SU-DHL-6 (cell line): ENCODE data around the gene CACNA2D4.

Experiments
- H2AFZ ChIP-seq: fragments of 200-600 bp; sonication (generic); 2 replicates; pipeline ENCODE4 v1.6.1; 2014; ENCODE audit warnings: low read depth, mild to moderate bottlenecking, moderate library complexity, mixed read lengths, antibody characterized with exemption, low read length; ENCODE audit not compliant: severe bottlenecking
- H3F3A ChIP-seq: fragments of 200-600 bp; shearing (Covaris generic); 2 replicates; pipeline ENCODE4 v1.6.0; 2016; ENCODE audit warnings: antibody characterized with exemption, mild to moderate bottlenecking; ENCODE audit not compliant: insufficient read depth
- H3K27ac ChIP-seq: fragments of 200-600 bp; sonication (generic); 2 replicates; pipeline ENCODE4 v1.5.1; 2016; ENCODE audit warnings: low read depth, mild to moderate bottlenecking, low read length, moderate library complexity, mixed read lengths
- H3K27me3 ChIP-seq: fragments of 200-600 bp; sonication (generic), shearing (Covaris generic); 2 replicates; pipeline ENCODE4 v1.6.0; 2014; ENCODE audit warnings: mild to moderate bottlenecking, low read length
- H3K36me3 ChIP-seq: fragments of 200-600 bp; sonication (generic); 2 replicates; pipeline ENCODE4 v1.6.1; 2014; ENCODE audit warnings: mild to moderate bottlenecking, low read length, mixed read lengths
- H3K4me2 ChIP-seq: fragments of 300-600, 200-600 bp; shearing (Covaris generic), sonication (generic); 2 replicates; pipeline ENCODE4 v1.6.0; 2014; ENCODE audit warnings: low read length, low read depth, mild to moderate bottlenecking; ENCODE audit not compliant: poor library complexity, severe bottlenecking
- H3K4me3 ChIP-seq: fragments of 200-600 bp; sonication (generic); 2 replicates; pipeline ENCODE4 v1.5.1; 2014; ENCODE audit warnings: antibody characterized with exemption, low read length, mild to moderate bottlenecking, mixed read lengths; ENCODE audit not compliant: insufficient read depth, poor library complexity, severe bottlenecking
- H3K79me2 ChIP-seq: fragments of 200-600 bp; sonication (generic); 2 replicates; pipeline ENCODE4 v1.6.1; 2014; ENCODE audit warnings: mild to moderate bottlenecking, low read length, moderate library complexity; ENCODE audit not compliant: insufficient read depth
- H3K9ac ChIP-seq: fragments of 200-600 bp; sonication (generic); 2 replicates; pipeline ENCODE4 v1.7.0; 2014; ENCODE audit warnings: mild to moderate bottlenecking, low read length
- H3K9me2 ChIP-seq: fragments of 200-600 bp; sonication (generic); replicated peaks from 2 replicates; pipeline ENCODE4 v1.6.1; 2014; ENCODE audit warnings: low read length; ENCODE audit not compliant: insufficient read depth
- H3K9me3 ChIP-seq: fragments of 200-600 bp; sonication (generic); 2 replicates; pipeline ENCODE4 v1.6.1; 2014; ENCODE audit warnings: low read length, mixed read lengths; ENCODE audit not compliant: insufficient read depth
- H4K20me1 ChIP-seq: fragments of 200-600 bp; sonication (generic); 2 replicates; pipeline ENCODE4 v1.6.1; 2014; ENCODE audit warnings: low read depth, mild to moderate bottlenecking, antibody characterized with exemption, low read length, moderate library complexity, mixed read lengths
- CTCF ChIP-seq: fragments of 200-600 bp; sonication (generic); IDR thresholded peaks from one replicate; pipeline ENCODE4 v1.5.1; 2017; ENCODE audit warnings: antibody characterized with exemption, mild to moderate bottlenecking, low read length, moderate library complexity; ENCODE audit not compliant: insufficient read depth, poor library complexity, severe bottlenecking
- EZH2phosphoT487 ChIP-seq: fragments of 200-600 bp; sonication (generic), shearing (Covaris generic); conservative IDR thresholded peaks from 2 replicates; pipeline ENCODE4 v1.6.1; 2018; ENCODE audit warnings: mild to moderate bottlenecking, antibody characterized with exemption, low read length, moderate library complexity, mixed read lengths

The CACNA2D4 gene

GRCh38 chr12:1876086-1876485 is 42.4 kb downstream of the CACNA2D4 start:
- no peak overlapping the region for H3K4me3 ChIP-seq
- no peak overlapping the region for H3K4me2 ChIP-seq
- H2AFZ ChIP-seq, result no peak overlapping the region
- H3K9me2 ChIP-seq, result no peaks in the 10 kb centered on the region
- no peaks in the 10 kb centered on the region for H3F3A ChIP-seq
- TF ChIP-seq EZH2phosphoT487, result no peak
- no peak for TF ChIP-seq CTCF
- H3K27me3 ChIP-seq, result no peaks in the 10 kb centered on the region
- no peaks in the 10 kb centered on the region for H4K20me1 ChIP-seq
- H3K9me3 ChIP-seq, result no peaks in the 10 kb centered on the region
- no peak overlapping the region for H3K9ac ChIP-seq
- H3K79me2 ChIP-seq, result no peaks in the 10 kb centered on the region
- no peaks in the 10 kb centered on the region for H3K36me3 ChIP-seq
- no peak overlapping the region for H3K27ac ChIP-seq

GRCh38 chr12:1875608-1876007 is 42.8 kb downstream of the CACNA2D4 start:
- no peak for TF ChIP-seq CTCF
- TF ChIP-seq EZH2phosphoT487, result no peak
- no peak overlapping the region for H3K4me2 ChIP-seq
- H3K9me2 ChIP-seq, result no peaks in the 10 kb centered on the region
- no peaks in the 10 kb centered on the region for H3K27me3 ChIP-seq
- no peak overlapping the region for H3K4me3 ChIP-seq
- H3K79me2 ChIP-seq, result no peaks in the 10 kb centered on the region
- no peak overlapping the region for H3K27ac ChIP-seq
- H4K20me1 ChIP-seq, result no peaks in the 10 kb centered on the region
- no peaks in the 10 kb centered on the region for H3K36me3 ChIP-seq
- no peaks in the 10 kb centered on the region for H3K9me3 ChIP-seq
- no peaks in the 10 kb centered on the region for H3F3A ChIP-seq
- no peak overlapping the region for H3K9ac ChIP-seq
- no peak overlapping the region for H2AFZ ChIP-seq

- Histone ChIP-seq H3K9ac (no peak overlapping the region), H3K27ac (no peak overlapping the region), H3K9me2 (no peaks in the 10 kb centered on the region), H3K36me3 (no peaks in the 10 kb centered on the region), H3K79me2 (no peaks in the 10 kb centered on the region), H3K4me3 (no peak overlapping the region), H3K4me2 (no peak overlapping the region), H2AFZ (no peak overlapping the region), H3K9me3 (no peaks in the 10 kb centered on the region), H3K27me3 (no peaks in the 10 kb centered on the region), H4K20me1 (no peaks in the 10 kb centered on the region), H3F3A (no peaks in the 10 kb centered on the region)
- TF ChIP-seq CTCF (no peak), EZH2phosphoT487 (no peak)
Measured at GRCh38 chr12:1873531-1874510, 44.6 kb downstream of the CACNA2D4 start.
